HT-29 (cell line): ENCODE data around the gene ATP9A. TPM values are rescaled to one million over a fixed set of nuclear protein-coding genes. Genes with fewer than 3 reads are reported as not detected.
"Not testable (repeated sequence)": the region's sequence is repeated elsewhere in the genome, so short reads cannot be mapped to it uniquely, and the experiment has no call there.

Experiments used
- DNase-seq: peaks from one replicate; pipeline ENCODE4 v3.0.0-alpha.2; 2015; ENCODE audit warnings: low spot score
- total RNA-seq: library from RNA; depleted of rRNA; stranded (reverse); fragments of >200 nt; shearing (Covaris generic); gene quantifications from 2 replicates; pipeline ENCODE4 v1.2.3, GENCODE V29; 2014

The ATP9A gene
- total RNA-seq, 1 experiment from 2014 or later: 70.3 TPM

DNA sequence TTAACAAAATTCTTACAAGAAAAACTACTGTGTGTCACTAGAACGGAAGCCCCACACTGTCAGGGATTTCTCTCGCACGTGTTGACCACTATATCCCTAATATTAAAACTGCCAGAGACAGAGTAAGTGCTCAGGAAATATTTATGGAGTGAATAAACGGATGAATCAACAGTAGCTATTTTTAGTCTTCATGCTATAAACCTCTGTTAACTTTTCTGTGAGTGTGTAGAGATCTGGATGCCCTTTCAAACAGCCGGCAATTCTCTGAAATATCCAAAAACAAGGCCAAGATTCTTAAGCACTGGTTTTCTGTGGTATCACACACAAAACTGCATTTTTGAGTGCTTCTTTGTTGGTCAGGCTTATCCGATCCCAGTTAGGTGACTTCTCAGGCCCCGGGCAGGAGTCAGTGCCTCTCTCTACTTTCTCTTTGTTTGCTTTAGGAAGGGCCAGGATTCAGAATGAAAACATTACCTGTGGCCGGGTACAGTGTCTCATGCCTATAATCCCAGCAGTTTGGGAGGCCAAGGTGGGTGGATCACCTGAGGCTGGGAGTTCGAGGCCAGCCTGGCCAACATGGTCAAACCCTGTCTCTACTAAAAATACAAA is 15.7 kb downstream of the ATP9A start:
- DNase-seq: peak; percentile 79

DNA sequence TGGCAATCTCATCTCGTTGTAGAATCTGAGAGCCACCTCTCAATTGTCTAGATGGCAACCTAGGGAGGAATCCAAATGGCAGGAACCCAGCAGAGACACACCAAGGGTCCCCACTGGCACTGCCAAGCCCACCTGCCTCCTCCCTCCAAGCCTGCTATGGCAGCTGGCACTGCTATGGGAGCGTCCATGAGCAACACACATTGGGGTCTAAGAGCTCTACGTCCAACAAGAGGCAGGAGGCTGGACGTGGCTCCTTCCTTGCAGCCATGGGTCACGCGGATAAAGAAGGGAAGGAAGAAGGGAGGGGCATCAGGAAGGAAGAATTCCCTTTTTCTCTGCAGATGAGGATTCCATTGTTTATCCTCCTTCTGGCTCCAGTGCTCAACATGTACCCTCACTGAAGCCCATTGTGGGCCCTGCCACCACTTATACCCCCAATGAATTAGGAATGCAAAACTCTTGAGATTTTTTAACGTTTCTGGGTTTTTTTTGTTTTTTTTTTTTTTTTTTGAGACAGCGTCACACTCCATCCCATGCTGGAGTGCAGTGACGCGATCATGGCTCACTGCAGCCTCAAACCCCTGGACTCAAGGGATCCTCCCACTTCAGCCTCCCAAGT is 17.3 kb downstream of the ATP9A start:
- DNase-seq: no peak

DNA sequence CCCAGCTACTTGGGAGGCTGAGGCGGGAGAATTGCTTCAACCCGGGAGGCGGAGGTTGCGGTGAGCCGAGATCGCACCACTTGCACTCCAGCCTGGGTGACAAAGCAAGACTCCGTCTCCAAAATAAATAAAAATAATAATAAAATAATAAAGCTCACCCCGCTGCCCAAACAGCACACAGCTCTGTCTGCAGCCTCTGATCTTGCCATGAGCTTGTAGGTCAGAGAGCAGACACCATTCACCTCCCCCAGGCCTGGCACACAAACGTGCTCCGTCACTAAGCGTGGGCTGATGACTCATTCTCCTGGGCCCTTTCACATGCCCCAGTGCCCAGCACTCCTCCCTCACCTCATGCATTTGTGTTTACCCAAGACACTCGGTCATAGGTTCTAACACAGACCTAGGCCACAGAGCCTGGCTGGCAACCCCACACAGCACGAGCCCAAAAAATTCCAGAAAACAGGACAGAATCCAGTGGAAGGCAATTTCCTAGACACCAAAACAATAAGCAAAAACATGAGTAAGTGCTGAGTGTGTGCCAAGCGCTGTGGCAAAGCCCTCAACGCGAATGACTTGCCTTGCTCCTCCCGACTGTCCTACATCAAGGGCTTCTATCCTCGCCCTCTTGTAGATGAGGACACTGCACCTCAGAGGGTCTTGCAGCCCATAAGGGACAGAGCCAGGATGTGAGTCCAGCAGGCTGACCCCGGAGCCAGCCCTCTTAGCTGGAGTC is 18.0 kb downstream of the ATP9A start:
- DNase-seq: peak; percentile 99

DNA sequence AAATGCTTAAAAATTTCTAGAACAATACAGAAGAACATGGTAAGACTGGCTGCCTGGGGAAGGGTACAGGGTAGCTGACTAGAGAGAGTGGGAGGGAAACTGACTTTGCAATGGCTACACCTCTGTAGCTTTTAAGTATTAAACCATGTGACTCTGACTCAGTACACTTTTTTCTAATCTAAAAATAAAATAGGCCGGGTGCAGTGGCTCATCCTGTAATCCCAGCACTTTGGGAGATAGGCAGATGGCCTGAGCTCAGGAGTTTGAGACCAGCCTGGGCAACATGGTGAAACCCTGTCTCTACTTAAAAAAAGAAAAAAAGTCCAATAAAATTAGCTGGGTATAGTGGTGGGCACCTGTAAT is 18.5 kb downstream of the ATP9A start:
- no peak for DNase-seq

DNA sequence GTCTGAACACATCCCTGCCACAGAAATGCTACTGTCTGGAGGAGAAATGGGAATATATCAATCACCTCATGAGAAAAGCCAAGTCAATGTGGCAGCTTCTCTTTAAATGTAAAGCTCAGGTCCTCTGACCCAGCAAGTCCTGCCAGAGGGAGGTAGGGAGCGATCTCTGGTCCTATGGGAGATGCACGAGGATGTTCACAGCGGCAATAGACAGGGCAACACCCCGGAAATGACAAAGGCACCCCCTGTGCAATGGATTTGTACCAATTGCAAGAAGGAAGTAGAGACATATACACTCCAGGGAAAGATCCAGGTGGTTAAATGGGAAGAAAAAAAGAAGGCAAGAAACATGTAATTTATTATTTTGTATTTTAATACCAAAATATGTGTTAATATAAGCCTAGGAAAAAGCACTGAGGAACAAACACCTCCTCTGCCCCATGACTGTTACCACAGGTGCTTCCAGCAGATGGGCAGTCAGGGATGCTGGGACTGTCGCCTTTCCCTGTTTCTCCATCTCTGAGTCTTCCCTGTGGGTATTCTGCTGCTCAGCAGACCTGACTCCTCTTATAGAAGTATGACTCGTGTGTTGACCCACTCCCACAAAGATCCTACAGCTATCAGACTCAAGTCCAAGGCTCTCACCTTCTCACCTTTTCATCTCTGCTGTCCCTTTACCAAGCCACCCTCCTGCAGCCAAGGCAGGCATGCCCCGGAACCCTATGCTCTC is 20.8 kb downstream of the ATP9A start:
- no peak for DNase-seq

DNA sequence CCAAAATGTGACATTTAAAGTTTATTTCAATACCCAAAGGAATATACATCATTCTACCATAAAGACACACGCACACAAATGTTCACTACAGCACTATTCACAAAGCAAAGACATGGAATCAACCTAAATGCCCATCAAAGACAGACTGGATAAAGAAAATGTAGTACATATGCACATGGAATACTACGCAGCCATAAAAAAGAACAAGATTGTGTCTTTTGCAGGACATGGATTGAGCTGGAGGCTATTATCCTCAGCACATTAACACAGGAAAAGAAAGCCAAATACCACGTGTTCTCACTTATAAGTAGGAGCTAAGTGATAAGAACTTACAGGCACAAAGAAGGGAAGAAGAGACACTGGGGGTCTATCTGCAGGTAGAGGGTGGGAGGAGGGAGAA is 22.4 kb downstream of the ATP9A start:
- no peak for DNase-seq

DNA sequence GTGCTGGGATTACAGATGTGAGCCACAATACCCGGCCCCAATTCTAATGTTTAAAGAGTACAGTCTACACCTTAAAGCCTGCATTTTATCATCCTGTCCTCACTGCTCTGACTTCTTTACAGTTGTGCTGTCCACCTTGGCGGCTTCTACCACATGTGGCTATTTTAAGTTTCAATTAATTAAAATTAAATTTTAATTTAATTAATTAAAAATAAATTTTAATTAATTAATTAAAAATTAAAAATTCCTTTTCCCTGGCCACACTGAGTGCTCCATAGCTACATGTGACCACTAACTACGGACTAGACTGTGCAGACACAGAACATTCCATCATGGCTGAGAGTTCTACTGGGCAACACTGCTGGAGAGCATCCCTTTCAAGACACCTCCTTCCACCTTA is 27.4 kb downstream of the ATP9A start:
- no peak for DNase-seq

DNA sequence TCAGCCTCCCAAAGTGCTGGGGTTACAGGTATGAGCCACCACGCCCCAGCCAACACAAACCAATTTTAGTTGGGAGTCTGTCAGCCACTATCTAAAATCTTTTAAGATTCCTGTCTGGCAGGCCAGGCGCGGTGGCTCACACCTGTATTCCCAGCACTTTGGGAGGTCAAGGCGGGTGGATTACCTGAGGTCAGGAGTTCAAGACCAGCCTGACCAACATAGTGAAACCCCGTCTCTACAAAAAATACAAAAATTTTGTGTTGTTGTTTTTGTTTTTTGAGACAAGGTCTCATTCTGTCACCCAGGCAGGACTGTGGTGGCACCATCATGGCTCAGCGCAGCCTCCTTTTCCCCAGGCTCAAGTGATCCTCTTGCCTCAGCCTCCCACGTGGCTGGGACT is 27.9 kb downstream of the ATP9A start:
- DNase-seq: not testable (repeated sequence)

DNA sequence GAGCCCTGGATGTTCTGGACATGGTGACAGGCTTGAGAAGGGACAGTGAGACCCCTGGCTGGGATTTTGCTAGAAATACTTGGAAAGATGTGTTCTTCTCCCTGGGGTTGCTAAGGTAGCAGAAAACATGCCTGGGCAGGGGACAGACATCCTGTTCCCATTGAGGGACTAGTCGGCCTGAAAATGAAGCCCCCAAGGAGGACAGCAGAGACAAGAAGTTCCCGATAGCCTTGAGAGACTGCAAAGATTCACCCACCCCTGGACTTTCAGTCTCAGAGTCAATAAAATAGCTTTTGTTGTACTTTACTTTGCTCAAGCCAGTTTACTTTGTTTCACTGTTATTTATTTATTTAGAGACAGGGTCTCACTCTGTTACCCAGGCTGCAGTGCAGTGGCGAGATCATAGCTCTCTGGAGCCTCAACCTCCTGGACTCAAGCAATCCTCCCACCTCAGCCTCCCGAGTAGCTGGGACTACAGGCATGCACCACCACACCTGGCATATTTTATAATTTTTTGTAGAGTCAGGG is 28.4 kb downstream of the ATP9A start:
- DNase-seq: no peak

DNA sequence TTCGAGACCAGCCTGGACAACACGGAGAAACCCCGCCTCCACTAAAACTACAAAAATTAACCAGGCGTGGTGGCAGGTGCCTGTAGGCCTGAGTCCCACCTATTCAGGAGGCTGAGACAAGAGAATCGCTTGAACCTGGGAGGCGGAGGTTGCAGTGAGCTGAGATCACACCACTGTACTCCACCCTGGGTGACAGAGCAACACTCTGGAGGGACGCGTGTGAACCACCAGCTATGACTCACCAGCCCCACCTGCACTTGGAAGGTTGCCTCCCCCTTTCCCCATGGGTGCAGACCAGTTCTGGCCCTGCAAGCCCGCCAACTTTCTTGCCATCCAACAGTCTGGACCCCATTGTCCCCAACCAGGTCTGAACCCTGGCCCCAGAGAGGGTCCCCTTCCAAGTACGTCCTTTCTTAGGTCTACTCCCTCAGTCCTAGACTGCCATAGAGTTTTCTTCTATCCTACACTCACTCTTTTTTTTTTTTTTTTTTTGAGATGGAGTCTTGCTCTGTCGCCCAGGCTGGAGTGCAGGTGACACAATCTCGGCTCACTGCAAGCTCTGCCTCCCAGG is 29.2 kb downstream of the ATP9A start:
- peak; percentile 85 for DNase-seq

DNA sequence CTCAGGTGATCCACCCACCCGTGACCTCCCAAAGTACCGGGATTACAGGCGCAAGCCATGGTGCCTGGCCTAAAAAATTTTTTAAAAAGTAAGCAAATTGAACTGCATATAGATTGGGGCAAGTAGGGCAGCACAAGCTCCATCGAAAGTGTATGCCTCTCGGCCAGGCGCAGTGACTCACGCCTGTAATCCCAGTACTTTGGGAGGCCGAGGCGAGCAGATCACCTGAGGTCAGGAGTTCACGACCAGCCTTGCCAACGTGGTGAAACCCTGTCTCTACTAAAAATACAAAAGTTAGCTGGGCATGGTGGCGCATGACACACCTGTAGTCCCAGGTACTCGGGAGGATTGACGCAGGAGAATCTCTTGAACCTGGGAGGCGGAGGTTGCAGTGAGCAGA is 29.9 kb downstream of the ATP9A start:
- not testable (repeated sequence) for DNase-seq

DNA sequence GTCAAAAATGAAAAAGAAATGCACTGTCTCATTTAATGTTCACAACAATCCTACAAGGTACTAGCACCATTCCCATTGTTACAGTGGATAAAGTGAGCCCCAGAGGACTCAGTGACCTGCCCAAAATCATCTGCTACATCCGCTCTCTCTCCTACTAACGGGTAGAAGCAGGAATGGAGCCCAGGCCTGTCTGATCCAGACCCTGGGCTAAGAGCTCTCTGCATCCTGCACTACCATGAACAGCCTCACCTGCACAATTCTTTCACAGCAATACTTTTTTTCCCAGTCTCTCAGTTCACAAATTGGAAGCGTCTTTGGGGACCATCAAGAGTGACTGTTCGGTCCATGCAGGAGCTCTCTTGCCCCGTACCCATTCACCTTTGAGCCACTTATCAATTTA is 31.2 kb downstream of the ATP9A start:
- no peak for DNase-seq

DNA sequence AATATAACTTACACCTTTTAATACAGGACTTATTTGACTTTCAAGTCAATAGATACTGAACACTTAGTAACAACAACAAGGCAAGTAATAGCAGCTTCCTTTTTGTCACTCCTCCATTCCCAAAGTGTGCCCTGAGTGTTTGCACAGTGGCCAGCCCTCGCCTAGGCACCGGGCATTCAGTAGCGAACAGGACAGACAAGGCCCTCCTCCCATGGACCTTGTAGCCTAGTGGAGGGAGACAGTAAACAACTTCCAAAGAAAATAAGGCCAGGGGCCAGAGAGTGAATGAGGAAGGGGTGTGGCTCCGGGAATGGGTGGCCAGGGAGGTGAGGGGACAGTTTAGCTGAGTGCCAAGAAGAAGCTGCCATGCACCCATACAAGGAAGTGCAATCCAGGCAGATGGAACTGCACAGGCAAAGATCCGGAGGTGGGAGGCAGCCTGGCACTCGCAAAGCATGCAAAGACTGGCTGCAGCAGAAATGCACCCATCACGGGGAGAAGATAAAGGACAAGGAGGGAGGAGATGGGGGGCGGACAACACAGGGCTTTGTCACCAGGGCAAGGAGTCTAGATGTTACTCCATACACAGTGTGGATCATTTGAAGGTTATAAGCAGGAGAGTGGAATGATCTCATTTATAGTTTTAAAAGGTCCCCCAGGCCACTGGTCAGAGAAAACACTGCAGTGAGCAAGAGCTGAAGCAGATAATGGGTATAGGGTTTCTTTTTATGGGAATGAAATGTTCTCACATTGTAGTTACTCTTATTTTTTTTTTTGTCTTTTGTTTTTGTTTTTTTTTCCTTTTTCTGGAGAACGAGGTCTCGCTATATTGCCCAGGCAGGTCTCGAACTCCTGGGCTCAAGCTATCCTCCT is 32.2 kb downstream of the ATP9A start:
- DNase-seq: peak; percentile 60

DNA sequence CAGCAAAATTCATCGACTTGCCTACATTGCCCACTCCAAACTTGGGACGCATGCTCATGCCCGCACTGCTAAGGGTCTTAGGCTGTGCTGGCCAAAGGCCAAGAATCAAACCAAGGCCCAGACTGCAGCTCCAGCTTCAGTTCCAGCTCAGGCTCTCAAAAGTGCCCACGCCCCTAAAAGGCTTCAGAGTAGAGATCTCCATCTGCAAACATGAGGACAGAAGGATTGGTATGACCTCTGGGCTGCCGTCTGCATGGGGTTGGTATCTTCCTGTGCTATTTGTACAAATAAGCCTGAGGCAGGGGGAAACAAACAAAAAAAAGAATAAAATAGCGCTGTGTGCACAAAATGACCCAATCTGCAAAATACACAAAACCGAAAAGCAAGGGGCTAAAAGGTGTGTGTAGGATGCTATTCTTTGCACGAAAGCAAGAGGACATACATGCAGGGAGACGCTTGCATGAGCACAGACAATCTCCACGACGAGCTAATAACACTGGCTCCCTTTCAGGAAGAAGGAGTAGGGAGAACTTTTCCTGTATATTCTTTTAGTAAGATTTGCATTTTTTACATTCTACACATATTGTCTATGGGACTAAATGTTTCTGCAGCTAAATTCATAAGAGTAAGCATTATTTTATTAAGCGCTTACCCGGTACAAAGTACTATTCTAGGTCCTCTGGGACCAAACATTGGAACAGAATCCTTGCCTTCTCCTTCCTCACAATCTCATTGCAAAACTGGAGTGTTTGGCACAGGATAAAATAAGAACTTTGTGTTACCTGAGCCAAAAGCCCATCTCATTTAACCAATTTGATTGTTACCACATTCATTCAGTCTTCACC is 33.1 kb downstream of the ATP9A start:
- DNase-seq: no peak

DNA sequence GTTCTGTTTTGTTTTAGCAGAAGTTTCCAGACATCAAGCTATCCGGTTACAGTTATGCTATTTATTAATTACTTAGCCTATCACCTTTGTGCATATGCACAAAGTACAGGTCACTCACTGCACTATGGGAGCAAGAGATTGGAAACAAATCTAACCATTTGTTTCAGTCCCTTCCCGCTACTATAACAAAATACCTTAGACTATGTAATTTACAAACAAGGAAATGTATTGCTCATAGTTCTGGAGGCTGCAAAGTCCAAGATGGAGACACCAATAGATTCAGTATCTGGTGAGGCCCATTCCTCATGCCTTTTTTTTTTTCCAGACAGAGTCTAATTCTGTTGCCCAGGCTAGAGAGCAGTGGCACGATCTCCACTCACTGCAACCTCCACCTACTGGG is 35.1 kb downstream of the ATP9A start:
- DNase-seq: no peak

DNA sequence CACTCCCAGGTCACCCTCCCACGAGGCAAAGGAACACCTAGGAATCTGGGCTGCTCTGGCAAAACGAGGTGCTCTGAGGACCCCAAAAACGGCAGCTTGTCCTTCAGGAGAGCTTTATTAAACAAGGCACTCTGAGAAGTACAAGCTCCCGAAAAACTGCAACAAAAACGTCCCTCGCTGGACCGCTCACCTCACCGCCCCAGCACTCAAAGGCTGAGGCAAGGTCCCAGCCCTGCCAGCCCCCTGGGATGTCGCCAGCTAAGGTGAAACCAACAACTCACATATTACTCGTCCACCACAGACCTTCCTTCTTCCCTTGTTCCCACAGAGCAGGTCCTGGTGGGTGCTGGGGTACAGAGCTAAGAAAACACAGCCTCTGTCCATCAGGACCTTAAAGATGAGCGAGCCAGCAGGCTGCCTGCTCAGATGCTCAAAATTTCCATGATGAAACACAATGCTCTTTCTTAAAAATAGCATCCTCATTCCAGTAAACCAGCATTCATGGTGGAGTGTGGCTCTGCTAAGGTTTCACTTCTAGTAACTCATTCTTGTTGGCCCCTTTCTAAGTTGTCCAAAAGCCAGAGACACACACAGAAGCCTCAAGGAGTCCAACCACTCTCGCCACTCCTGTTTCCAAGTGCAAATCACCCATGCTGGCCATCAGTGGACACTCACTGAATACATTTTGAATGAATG is 35.9 kb downstream of the ATP9A start:
- no peak for DNase-seq

DNA sequence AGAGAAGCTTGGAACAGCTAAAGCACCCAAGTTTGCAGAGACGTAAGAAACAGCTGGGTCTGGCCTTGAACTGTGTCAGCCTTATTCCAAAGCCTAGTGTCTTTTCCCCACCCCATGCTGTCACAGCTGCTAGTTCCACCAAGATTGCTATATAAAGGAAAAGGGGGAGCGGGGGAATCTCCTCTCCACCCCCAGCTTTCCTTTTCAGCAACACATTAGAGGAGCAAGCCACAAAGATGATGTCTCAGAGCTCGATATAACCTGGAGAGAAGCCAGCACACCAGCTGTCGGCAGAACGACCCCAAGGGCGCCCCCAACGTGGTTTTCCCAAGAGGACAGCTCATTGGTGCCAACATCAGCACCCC is 36.5 kb downstream of the ATP9A start:
- DNase-seq: no peak

DNA sequence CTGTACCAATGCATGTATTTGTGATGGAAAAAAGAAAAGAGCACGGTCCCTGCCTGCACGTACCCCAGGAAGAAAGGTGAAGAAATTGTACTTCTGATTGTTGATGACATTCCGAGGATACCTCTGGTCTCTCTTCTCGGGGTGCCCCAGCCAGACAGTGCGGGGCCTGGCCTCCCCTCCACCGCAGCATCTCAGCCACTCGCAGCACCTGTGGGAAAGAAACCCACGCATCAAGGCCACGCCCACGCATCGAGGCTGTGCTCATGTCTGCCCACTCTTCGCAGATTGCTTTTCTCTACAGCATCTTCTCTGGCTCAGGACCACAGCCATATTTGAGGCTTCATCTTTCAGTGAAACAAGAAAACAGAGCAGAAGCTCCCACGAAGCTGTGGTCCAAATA is 38.4 kb downstream of the ATP9A start:
- no peak for DNase-seq

DNA sequence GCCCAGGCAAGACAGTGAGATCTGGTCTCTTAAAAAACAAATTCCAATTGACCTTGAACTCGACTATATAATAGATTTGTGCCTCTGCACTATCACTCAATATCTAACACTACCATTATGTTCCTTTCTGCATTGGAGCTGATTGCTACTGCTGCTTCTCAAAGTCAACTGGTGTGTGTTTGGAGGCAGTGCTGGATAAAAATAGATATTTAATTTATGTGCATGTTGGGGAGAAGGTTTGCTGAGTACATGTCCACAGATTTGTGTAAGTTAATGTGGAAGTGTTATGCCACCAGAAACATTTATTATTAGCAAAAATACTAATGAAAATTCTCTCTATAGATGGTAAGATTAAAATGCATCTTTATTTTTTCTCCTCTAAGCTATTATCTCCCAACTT is 39.5 kb downstream of the ATP9A start:
- no peak for DNase-seq
